ENCODE measurements around the gene TCEANC2. TPM values are rescaled to one million over a fixed set of nuclear protein-coding genes. Genes with fewer than 3 reads are reported as not detected.

Gene TCEANC2
- total and polyA plus RNA-seq, 4 experiments from 2014 or later = 3.5 to 13.1 (median 9.6) TPM

GRCh38 chr1:54121482-54122134, 68.2 kb downstream of the TCEANC2 start:
- H3K27ac ChIP-seq (ENCODE audit: low read depth, low read length) = no peak overlapping the region
- DNase-seq = peak in 4 of 5 donors; percentile 36 to 56 (median 45)
- no peaks in the 10 kb centered on the region for H3K9me3 ChIP-seq (ENCODE audit: control insufficient read depth in 1 of 2, low read length in 2 of 2)
- intact Hi-C loops (cut with micrococcal nuclease) = loop anchor here (2.0 kb wide), 2 partner anchors 285 to 689 kb away; partner anchors contain the start of gene SSBP3
- no peaks in the 10 kb centered on the region for H3K4me1 ChIP-seq (ENCODE audit: insufficient read depth, low read length)
- H3K4me3 ChIP-seq (ENCODE audit: low read length in 2 of 2) = no peak overlapping the region
- Mint-ChIP-seq H3K4me1 (peaks cover 0 to 11% (median 7%) of the 10 kb centered on the region in 4 donors), H3K27me3 (no peaks in the 10 kb centered on the region), H3K36me3 (no peaks in the 10 kb centered on the region), H3K27ac (peak overlapping the region in 1 of 7 donors; percentile 41), H3K4me3 (peak overlapping the region in 3 of 8 donors; percentile 31 to 49 (median 37)), H3K9me3 (no peaks in the 10 kb centered on the region)
- H3K36me3 ChIP-seq (ENCODE audit: insufficient read depth, low read length) = no peaks in the 10 kb centered on the region
- peaks cover 3% of the 10 kb centered on the region for H3K27me3 ChIP-seq (ENCODE audit: insufficient read depth, low read length)
- POLR2A ChIA-PET (ENCODE audit: partially characterized antibody) = no interaction called here
- CTCF ChIA-PET (ENCODE audit: partially characterized antibody) = interaction anchor here (1.1 to 6.2 kb wide), 2 partner anchors 10 to 369 kb away, joined by 4 to 43 read pairs; no protein-coding TSS in a partner anchor

- Histone ChIP-seq H3K9me3 (ENCODE audit: control insufficient read depth in 1 of 2, low read length in 2 of 2) (no peaks in the 10 kb centered on the region), H3K27ac (ENCODE audit: low read depth, low read length) (no peak overlapping the region), H3K4me1 (ENCODE audit: insufficient read depth, low read length) (no peaks in the 10 kb centered on the region), H3K27me3 (ENCODE audit: insufficient read depth, low read length) (peaks cover 3% of the 10 kb centered on the region), H3K36me3 (ENCODE audit: insufficient read depth, low read length) (no peaks in the 10 kb centered on the region), H3K4me3 (ENCODE audit: low read length in 2 of 2) (no peak overlapping the region)
- Mint-ChIP-seq H3K36me3 (no peaks in the 10 kb centered on the region), H3K4me1 (peaks cover 0 to 11% (median 7%) of the 10 kb centered on the region in 4 donors), H3K27me3 (no peaks in the 10 kb centered on the region), H3K4me3 (peak overlapping the region in 1 of 8 donors; percentile 33), H3K9me3 (no peaks in the 10 kb centered on the region), H3K27ac (no peak overlapping the region)
- ChIA-PET CTCF (ENCODE audit: partially characterized antibody) (interaction anchor here (0.6 to 6.2 kb wide), 3 partner anchors 9 to 368 kb away, joined by 4 to 43 read pairs (median 5); no protein-coding TSS in a partner anchor), POLR2A (ENCODE audit: partially characterized antibody) (no interaction called here)
- DNase-seq = no peak
- intact Hi-C loops (cut with micrococcal nuclease) = no loop called here
Observed at GRCh38 chr1:54122135-54122751, 68.8 kb downstream of the TCEANC2 start.

- Mint-ChIP-seq H3K36me3 (no peaks in the 10 kb centered on the region), H3K4me3 (no peak overlapping the region), H3K27ac (no peak overlapping the region), H3K9me3 (no peaks in the 10 kb centered on the region), H3K4me1 (peaks cover 0 to 11% (median 7%) of the 10 kb centered on the region in 4 donors), H3K27me3 (no peaks in the 10 kb centered on the region)
- CTCF ChIA-PET (ENCODE audit: partially characterized antibody) = interaction anchor here (0.6 to 6.2 kb wide), 3 partner anchors 9 to 367 kb away, joined by 3 to 43 read pairs (median 5); no protein-coding TSS in a partner anchor
- H3K9me3 ChIP-seq (ENCODE audit: control insufficient read depth in 1 of 2, low read length in 2 of 2) = no peaks in the 10 kb centered on the region
- no peak overlapping the region for H3K27ac ChIP-seq (ENCODE audit: low read depth, low read length)
- H3K36me3 ChIP-seq (ENCODE audit: insufficient read depth, low read length) = no peaks in the 10 kb centered on the region
- no peak overlapping the region for H3K4me3 ChIP-seq (ENCODE audit: low read length in 2 of 2)
- peaks cover 3% of the 10 kb centered on the region for H3K27me3 ChIP-seq (ENCODE audit: insufficient read depth, low read length)
- DNase-seq = no peak
- POLR2A ChIA-PET (ENCODE audit: partially characterized antibody) = no interaction called here
- no peaks in the 10 kb centered on the region for H3K4me1 ChIP-seq (ENCODE audit: insufficient read depth, low read length)
- intact Hi-C loops (cut with micrococcal nuclease) = no loop called here
Observed at GRCh38 chr1:54122992-54123391, 69.6 kb downstream of the TCEANC2 start.

- H3K9me3 Mint-ChIP-seq = no peaks in the 10 kb centered on the region
- H3K27ac Mint-ChIP-seq = peak overlapping the region in 1 of 7 donors; percentile 2
- Histone ChIP-seq H3K4me3 (ENCODE audit: low read length in 2 of 2) (no peak overlapping the region), H3K27me3 (ENCODE audit: insufficient read depth, low read length) (peaks cover 3% of the 10 kb centered on the region), H3K9me3 (ENCODE audit: control insufficient read depth in 1 of 2, low read length in 2 of 2) (no peaks in the 10 kb centered on the region), H3K27ac (ENCODE audit: low read depth, low read length) (no peak overlapping the region), H3K36me3 (ENCODE audit: insufficient read depth, low read length) (no peaks in the 10 kb centered on the region), H3K4me1 (ENCODE audit: insufficient read depth, low read length) (no peaks in the 10 kb centered on the region)
- no peaks in the 10 kb centered on the region for H3K36me3 Mint-ChIP-seq
- CTCF ChIA-PET (ENCODE audit: partially characterized antibody) = interaction anchor here (6.2 kb wide), 1 partner anchor 366 kb away, joined by 43 read pairs; no protein-coding TSS in a partner anchor
- DNase-seq = no peak
- H3K27me3 Mint-ChIP-seq = no peaks in the 10 kb centered on the region
- H3K4me3 Mint-ChIP-seq = no peak overlapping the region
- intact Hi-C loops (cut with micrococcal nuclease) = no loop called here
- POLR2A ChIA-PET (ENCODE audit: partially characterized antibody) = interaction anchor here (1.0 kb wide), 1 partner anchor 364 kb away, joined by 3 read pairs; no protein-coding TSS in a partner anchor
- peaks cover 0 to 11% (median 7%) of the 10 kb centered on the region in 4 donors for H3K4me1 Mint-ChIP-seq
Observed at GRCh38 chr1:54124472-54124871, 71.1 kb downstream of the TCEANC2 start.

- no peak overlapping the region for H3K4me3 Mint-ChIP-seq
Observed at GRCh38 chr1:54124906-54125305, 71.5 kb downstream of the TCEANC2 start.

GRCh38 chr1:54125386-54126070, 72.1 kb downstream of the TCEANC2 start:
- no peaks in the 10 kb centered on the region for H3K9me3 ChIP-seq (ENCODE audit: control insufficient read depth in 1 of 2, low read length in 2 of 2)
- POLR2A ChIA-PET (ENCODE audit: partially characterized antibody) = interaction anchor here (1.0 kb wide), 1 partner anchor 363 kb away, joined by 3 read pairs; no protein-coding TSS in a partner anchor
- no peaks in the 10 kb centered on the region for H3K36me3 ChIP-seq (ENCODE audit: insufficient read depth, low read length)
- intact Hi-C loops (cut with micrococcal nuclease) = no loop called here
- no peak for DNase-seq
- no peaks in the 10 kb centered on the region for H3K9me3 Mint-ChIP-seq
- no peak overlapping the region for H3K27ac ChIP-seq (ENCODE audit: low read depth, low read length)
- no peak overlapping the region for H3K4me3 ChIP-seq (ENCODE audit: low read length in 2 of 2)
- no peaks in the 10 kb centered on the region for H3K4me1 ChIP-seq (ENCODE audit: insufficient read depth, low read length)
- no peaks in the 10 kb centered on the region for H3K27me3 ChIP-seq (ENCODE audit: insufficient read depth, low read length)
- H3K36me3 Mint-ChIP-seq = no peaks in the 10 kb centered on the region
- H3K4me1 Mint-ChIP-seq = peaks cover 0 to 11% (median 7%) of the 10 kb centered on the region in 4 donors
- H3K27ac Mint-ChIP-seq = peak overlapping the region in 1 of 7 donors; percentile 13
- no peak overlapping the region for H3K4me3 Mint-ChIP-seq
- no peaks in the 10 kb centered on the region for H3K27me3 Mint-ChIP-seq
- CTCF ChIA-PET (ENCODE audit: partially characterized antibody) = interaction anchor here (6.2 kb wide), 1 partner anchor 365 kb away, joined by 43 read pairs; no protein-coding TSS in a partner anchor

More at GRCh38 chr1:54124906-54125305, 71.5 kb downstream of the TCEANC2 start:
- Mint-ChIP-seq H3K27ac (peak overlapping the region in 1 of 7 donors; percentile 42), H3K9me3 (no peaks in the 10 kb centered on the region), H3K27me3 (no peaks in the 10 kb centered on the region), H3K4me1 (peaks cover 0 to 11% (median 7%) of the 10 kb centered on the region in 4 donors), H3K36me3 (no peaks in the 10 kb centered on the region)
- Histone ChIP-seq H3K27me3 (ENCODE audit: insufficient read depth, low read length) (peaks cover 3% of the 10 kb centered on the region), H3K4me3 (ENCODE audit: low read length in 2 of 2) (no peak overlapping the region), H3K36me3 (ENCODE audit: insufficient read depth, low read length) (no peaks in the 10 kb centered on the region), H3K27ac (ENCODE audit: low read depth, low read length) (no peak overlapping the region), H3K4me1 (ENCODE audit: insufficient read depth, low read length) (no peaks in the 10 kb centered on the region), H3K9me3 (ENCODE audit: control insufficient read depth in 1 of 2, low read length in 2 of 2) (no peaks in the 10 kb centered on the region)
- CTCF ChIA-PET (ENCODE audit: partially characterized antibody) = interaction anchor here (6.2 kb wide), 1 partner anchor 365 kb away, joined by 43 read pairs; no protein-coding TSS in a partner anchor
- intact Hi-C loops (cut with micrococcal nuclease) = no loop called here
- no peak for DNase-seq
- POLR2A ChIA-PET (ENCODE audit: partially characterized antibody) = interaction anchor here (1.0 kb wide), 1 partner anchor 364 kb away, joined by 3 read pairs; no protein-coding TSS in a partner anchor
